ENCODE measurements around the gene TIMM9.

Gene TIMM9

GRCh38 chr14:58398495-58398894, 28.8 kb downstream of the TIMM9 start:
- no peak overlapping the region for H3K4me3 ChIP-seq (ENCODE audit: low read length)
- TF ChIP-seq CTCF (conservative IDR thresholded peaks at IDR 0.05; ENCODE audit: low read length): no peak
- DNase-seq (ENCODE audit: low read depth): no peak

GRCh38 chr14:58397156-58397555, 30.2 kb downstream of the TIMM9 start:
- H3K4me3 ChIP-seq (ENCODE audit: low read length): no peak overlapping the region
- DNase-seq (ENCODE audit: low read depth): no peak
- no peak for TF ChIP-seq CTCF (conservative IDR thresholded peaks at IDR 0.05; ENCODE audit: low read length)

- peak; percentile 50 for DNase-seq (ENCODE audit: low read depth)
- peak within 1 kb of the TSS; percentile 55 for H3K4me3 ChIP-seq (ENCODE audit: low read length)
- no peak; the same call in 1 of the 2 replicates for TF ChIP-seq CTCF (conservative IDR thresholded peaks at IDR 0.05; ENCODE audit: low read length)
Observed at GRCh38 chr14:58395812-58396788, 31.2 kb downstream of the TIMM9 start, which contains the start of gene TOMM20L. TOMM20L (plus strand) TSS chr14:58395930; CDS start chr14:58395958, 28 bp downstream.

- H3K4me3 ChIP-seq (ENCODE audit: low read length): peak overlapping the region; percentile 54
- no peak for DNase-seq (ENCODE audit: low read depth)
- TF ChIP-seq CTCF (conservative IDR thresholded peaks at IDR 0.05; ENCODE audit: low read length): peak; percentile 20; the same call in 1 of the 2 replicates
Observed at GRCh38 chr14:58395562-58395811, 31.8 kb downstream of the TIMM9 start.

GRCh38 chr14:58390830-58391229, 36.5 kb downstream of the TIMM9 start:
- no peak for DNase-seq (ENCODE audit: low read depth)
- H3K4me3 ChIP-seq (ENCODE audit: low read length): no peak overlapping the region
- no peak for TF ChIP-seq CTCF (conservative IDR thresholded peaks at IDR 0.05; ENCODE audit: low read length)

GRCh38 chr14:58376791-58377190, 50.5 kb downstream of the TIMM9 start:
- DNase-seq (ENCODE audit: low read depth): no peak

More at GRCh38 chr14:58376791-58377190, 50.5 kb downstream of the TIMM9 start:
- H3K4me3 ChIP-seq (ENCODE audit: low read length): no peak overlapping the region
- TF ChIP-seq CTCF (conservative IDR thresholded peaks at IDR 0.05; ENCODE audit: low read length): no peak
